HG03066 (cell line): ENCODE data around the gene CABP4.
"Not testable (repeated sequence)": the region's sequence is repeated elsewhere in the genome, so short reads cannot be mapped to it uniquely, and the experiment has no call there.

ENCODE experiments used
- ATAC-seq: cut with Tn5 transposase; IDR thresholded peaks from one replicate; pipeline ENCODE4 v1.9.1; 2021; ENCODE audit warnings: low read depth; ENCODE audit not compliant: unreplicated experiment

The CABP4 gene

GRCh38 chr11:67418476-67419281 lies 36.5 kb upstream of the CABP4 start:
- no peak for ATAC-seq

GRCh38 chr11:67419325-67420049 lies 35.7 kb upstream of the CABP4 start:
- ATAC-seq: no peak

- ATAC-seq: no peak
These were observed 35.0 kb upstream of the CABP4 start for GRCh38 chr11:67420147-67420645.

- peak; percentile 87 for ATAC-seq
These were observed 34.3 kb upstream of the CABP4 start for GRCh38 chr11:67420646-67421429.

- ATAC-seq: no peak
These were observed 33.6 kb upstream of the CABP4 start for GRCh38 chr11:67421430-67422031.

GRCh38 chr11:67422891-67423290 lies 32.3 kb upstream of the CABP4 start:
- no peak for ATAC-seq

- no peak for ATAC-seq
These were observed 31.7 kb upstream of the CABP4 start for GRCh38 chr11:67423466-67423865.

- ATAC-seq: no peak
These were observed 31.1 kb upstream of the CABP4 start for GRCh38 chr11:67423891-67424613.

- not testable (repeated sequence) for ATAC-seq
These were observed 27.7 kb upstream of the CABP4 start for GRCh38 chr11:67427364-67427859.

GRCh38 chr11:67428052-67429001 lies 26.8 kb upstream of the CABP4 start, which contains the start of gene RPS6KB2:
TSS of gene RPS6KB2 (plus strand) at chr11:67428494. CDS start at chr11:67428546, 52 bp downstream.
- peak; percentile 81 for ATAC-seq

- ATAC-seq: no peak
These were observed 26.0 kb upstream of the CABP4 start for GRCh38 chr11:67429038-67429668.

- ATAC-seq: no peak
These were observed 25.4 kb upstream of the CABP4 start for GRCh38 chr11:67429722-67430121.

- ATAC-seq: no peak
These were observed 23.6 kb upstream of the CABP4 start for GRCh38 chr11:67431346-67432249.

- ATAC-seq: no peak
These were observed 22.4 kb upstream of the CABP4 start for GRCh38 chr11:67432655-67433349.

GRCh38 chr11:67433536-67434394 lies 21.4 kb upstream of the CABP4 start:
- ATAC-seq: no peak
